OCI-LY7 (cell line): Measurements from ENCODE around the gene NAALADL2. TPM values are rescaled to one million over a fixed set of nuclear protein-coding genes. Genes with fewer than 3 reads are reported as not detected.

ENCODE experiments used
- BruUV-seq: library from RNA; stranded (reverse); fragments of 400-500 nt; replicated peaks from 2 replicates; lab custom pipeline; 2021; lab: Mats Ljungman, UMichigan
- CTCF ChIA-PET: fragments of 300-600 bp; sonication (Branson Sonifier 250); formaldehyde crosslinking; loops from one replicate; lab custom pipeline; 2022; ENCODE audit warnings: antibody characterized with exemption; ENCODE audit not compliant: unreplicated experiment; lab: Charles Lee
- POLR2A ChIA-PET: fragments of 300-600 bp; sonication (Branson Sonifier 250); formaldehyde crosslinking; loops from one replicate; lab custom pipeline; 2022; ENCODE audit warnings: antibody characterized with exemption; lab: Charles Lee
- DNase-seq: peaks from one replicate; pipeline ENCODE4 v3.0.0-alpha.2; 2015; ENCODE audit warnings: low spot score
- H2AFZ ChIP-seq: fragments of 200-600 bp; sonication (generic), shearing (Covaris generic); 2 replicates; pipeline ENCODE4 v1.6.1; 2014; ENCODE audit warnings: mild to moderate bottlenecking, antibody characterized with exemption, low read length, moderate library complexity
- H3K27ac ChIP-seq: fragments of 200-600 bp; sonication (generic); 2 replicates; pipeline ENCODE4 v1.5.1; 2014; ENCODE audit warnings: mixed run types, low read depth, mild to moderate bottlenecking, moderate library complexity, low read length, inconsistent platforms; ENCODE audit not compliant: poor library complexity, severe bottlenecking
- H3K36me3 ChIP-seq: fragments of 200-600 bp; sonication (generic); 2 replicates; pipeline ENCODE4 v1.6.1; 2014; ENCODE audit warnings: mild to moderate bottlenecking, antibody characterized with exemption, low read length, moderate library complexity, mixed read lengths; ENCODE audit not compliant: insufficient read depth
- H3K4me1 ChIP-seq: fragments of 200-600 bp; sonication (generic); 2 replicates; pipeline ENCODE4 v1.5.1; 2014; ENCODE audit warnings: mild to moderate bottlenecking, low read length; ENCODE audit not compliant: insufficient read depth, poor library complexity, severe bottlenecking
- H3K4me2 ChIP-seq: fragments of 200-600 bp; sonication (generic); 2 replicates; pipeline ENCODE4 v1.6.1; 2014; ENCODE audit warnings: mild to moderate bottlenecking, low read length
- H3K4me3 ChIP-seq: fragments of 200-600 bp; sonication (generic); 2 replicates; pipeline ENCODE4 v1.5.1; 2014; ENCODE audit warnings: mild to moderate bottlenecking, low read depth, low read length; ENCODE audit not compliant: poor library complexity, severe bottlenecking
- H3K79me2 ChIP-seq: fragments of 200-600 bp; sonication (generic); 2 replicates; pipeline ENCODE4 v1.6.1; 2016; ENCODE audit warnings: low read depth, mild to moderate bottlenecking, low read length, moderate library complexity, mixed read lengths; ENCODE audit not compliant: insufficient read depth
- H3K9me2 ChIP-seq: fragments of 200-600 bp; sonication (generic); 2 replicates; pipeline ENCODE4 v1.6.1; 2016; ENCODE audit warnings: mild to moderate bottlenecking, low read length, mixed read lengths; ENCODE audit not compliant: insufficient read depth
- H3K9me3 ChIP-seq: fragments of 200-600 bp; sonication (generic); 2 replicates; pipeline ENCODE4 v1.6.1; 2014; ENCODE audit warnings: mild to moderate bottlenecking, mixed run types, low read length, mixed read lengths
- H4K20me1 ChIP-seq: fragments of 200-600 bp; sonication (generic); 2 replicates; pipeline ENCODE4 v1.6.1; 2014; ENCODE audit warnings: mild to moderate bottlenecking, antibody characterized with exemption, low read length, moderate library complexity, mixed read lengths; ENCODE audit not compliant: insufficient read depth
- CTCF ChIP-seq: fragments of 200-600 bp; sonication (generic); conservative IDR thresholded peaks from 2 replicates; pipeline ENCODE4 v1.5.1; 2014; ENCODE audit warnings: mild to moderate bottlenecking, antibody characterized with exemption, low read length, moderate library complexity, mixed read lengths
- EZH2phosphoT487 ChIP-seq: fragments of 200-600 bp; sonication (generic); IDR thresholded peaks from 2 replicates; pipeline ENCODE4 v1.6.1; 2018; ENCODE audit warnings: low read depth, borderline replicate concordance, mild to moderate bottlenecking, mixed run types, antibody characterized with exemption, low read length, moderate library complexity, mixed read lengths
- intact Hi-C: fragments of 100-400 bp; cut with micrococcal nuclease; formaldehyde crosslinking; loops from one replicate; pipeline ENCODE4 v1.10.0; 2022; ENCODE audit not compliant: unreplicated experiment
- total RNA-seq, 2 experiments: library from RNA; depleted of rRNA in 1 of 2; stranded (reverse); fragments of >200 nt in 1 of 2; shearing (Covaris generic) in 1 of 2; gene quantifications; 2 replicates each; pipeline ENCODE4 v1.2.3, GENCODE V29; 2014 to 2022

Gene NAALADL2
- total RNA-seq, 2 experiments from 2014 or later, result 0.25 to 0.70 TPM

DNA sequence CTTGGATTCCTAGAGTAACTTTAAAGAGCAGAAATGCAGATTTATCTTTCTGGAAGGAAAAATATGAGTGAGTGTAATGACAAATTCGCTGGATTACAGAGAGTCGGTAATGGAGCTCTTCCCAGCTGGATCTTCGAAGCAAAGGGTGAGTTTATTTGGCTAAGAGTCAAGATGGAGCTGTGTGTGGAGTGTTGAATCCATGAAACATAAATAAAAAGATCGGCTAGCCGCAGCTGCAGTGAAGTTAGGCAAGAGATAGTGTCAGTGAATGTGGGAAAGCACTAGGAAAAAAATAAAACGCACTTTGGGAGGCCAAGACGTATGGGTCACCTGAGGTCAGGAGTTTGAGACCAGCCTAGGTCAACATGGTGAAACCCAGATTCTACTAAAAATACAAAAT lies 10.3 kb downstream of the NAALADL2 start:
- Histone ChIP-seq H3K9me3 (no peaks in the 10 kb centered on the region), H3K27ac (no peak overlapping the region), H3K4me3 (no peak overlapping the region), H3K4me1 (no peaks in the 10 kb centered on the region), H3K4me2 (no peak overlapping the region), H3K9me2 (no peaks in the 10 kb centered on the region), H3K36me3 (no peaks in the 10 kb centered on the region), H3K79me2 (no peaks in the 10 kb centered on the region), H2AFZ (no peak overlapping the region), H4K20me1 (no peaks in the 10 kb centered on the region)
- DNase-seq, result no peak
- intact Hi-C loops, result no loop called here
- CTCF ChIA-PET, result no interaction called here
- POLR2A ChIA-PET, result no interaction called here
- no TSS peak for BruUV-seq
- no peak for TF ChIP-seq EZH2phosphoT487
- no peak for TF ChIP-seq CTCF

- Histone ChIP-seq H3K36me3 (no peaks in the 10 kb centered on the region), H4K20me1 (no peaks in the 10 kb centered on the region), H3K4me2 (no peak overlapping the region), H3K27ac (no peak overlapping the region), H3K79me2 (no peaks in the 10 kb centered on the region), H2AFZ (no peak overlapping the region), H3K4me3 (no peak overlapping the region), H3K9me3 (no peaks in the 10 kb centered on the region), H3K9me2 (no peaks in the 10 kb centered on the region), H3K4me1 (no peaks in the 10 kb centered on the region)
- CTCF ChIA-PET, result no interaction called here
- TF ChIP-seq EZH2phosphoT487, result no peak
- no peak for TF ChIP-seq CTCF
- POLR2A ChIA-PET, result interaction anchor here (0.6 to 0.7 kb wide), 2 partner anchors 32 to 44 kb away, joined by 3 read pairs; no protein-coding TSS in a partner anchor
- no TSS peak for BruUV-seq
- no peak for DNase-seq
- intact Hi-C loops, result no loop called here
These were observed 14.9 kb downstream of the NAALADL2 start for GRCh38 chr3:174873832-174874657.

DNA sequence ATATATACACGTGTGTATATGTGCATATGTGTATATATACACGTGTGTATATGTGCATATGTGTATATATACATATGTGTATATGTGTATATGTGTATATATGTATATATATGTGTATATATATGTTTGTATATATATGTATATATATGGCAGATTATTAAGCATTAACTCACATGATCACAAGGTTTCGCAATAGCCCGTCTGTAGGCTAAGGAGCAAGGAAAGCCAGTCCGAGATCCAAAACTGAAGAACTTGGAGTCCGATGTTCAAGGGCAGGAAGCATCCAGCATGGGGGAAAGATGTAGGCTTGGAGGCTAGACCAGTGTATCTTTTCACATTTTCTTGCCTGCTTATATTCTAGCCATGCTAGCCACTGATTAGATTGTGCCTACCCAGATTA lies 23.7 kb downstream of the NAALADL2 start:
- no peaks in the 10 kb centered on the region for H3K9me2 ChIP-seq
- no peaks in the 10 kb centered on the region for H3K79me2 ChIP-seq
- H3K9me3 ChIP-seq, result no peaks in the 10 kb centered on the region
- ChIA-PET CTCF (no interaction called here), POLR2A (no interaction called here)
- no peak overlapping the region for H3K27ac ChIP-seq
- no peaks in the 10 kb centered on the region for H3K4me1 ChIP-seq
- BruUV-seq, result no TSS peak
- no peak for TF ChIP-seq CTCF
- TF ChIP-seq EZH2phosphoT487, result no peak
- H4K20me1 ChIP-seq, result no peaks in the 10 kb centered on the region
- no peak overlapping the region for H2AFZ ChIP-seq
- no peak overlapping the region for H3K4me3 ChIP-seq
- intact Hi-C loops, result no loop called here
- no peaks in the 10 kb centered on the region for H3K36me3 ChIP-seq
- DNase-seq, result no peak
- H3K4me2 ChIP-seq, result no peak overlapping the region
